Embryonic facial prominence (tissue), 1 donor: ENCODE data around the gene CYB5D1.

Experiments
- DNase-seq: peaks from one replicate; pipeline ENCODE4 v3.0.0-alpha.2; 2016; ENCODE audit errors: extremely low spot score

Gene CYB5D1

DNA sequence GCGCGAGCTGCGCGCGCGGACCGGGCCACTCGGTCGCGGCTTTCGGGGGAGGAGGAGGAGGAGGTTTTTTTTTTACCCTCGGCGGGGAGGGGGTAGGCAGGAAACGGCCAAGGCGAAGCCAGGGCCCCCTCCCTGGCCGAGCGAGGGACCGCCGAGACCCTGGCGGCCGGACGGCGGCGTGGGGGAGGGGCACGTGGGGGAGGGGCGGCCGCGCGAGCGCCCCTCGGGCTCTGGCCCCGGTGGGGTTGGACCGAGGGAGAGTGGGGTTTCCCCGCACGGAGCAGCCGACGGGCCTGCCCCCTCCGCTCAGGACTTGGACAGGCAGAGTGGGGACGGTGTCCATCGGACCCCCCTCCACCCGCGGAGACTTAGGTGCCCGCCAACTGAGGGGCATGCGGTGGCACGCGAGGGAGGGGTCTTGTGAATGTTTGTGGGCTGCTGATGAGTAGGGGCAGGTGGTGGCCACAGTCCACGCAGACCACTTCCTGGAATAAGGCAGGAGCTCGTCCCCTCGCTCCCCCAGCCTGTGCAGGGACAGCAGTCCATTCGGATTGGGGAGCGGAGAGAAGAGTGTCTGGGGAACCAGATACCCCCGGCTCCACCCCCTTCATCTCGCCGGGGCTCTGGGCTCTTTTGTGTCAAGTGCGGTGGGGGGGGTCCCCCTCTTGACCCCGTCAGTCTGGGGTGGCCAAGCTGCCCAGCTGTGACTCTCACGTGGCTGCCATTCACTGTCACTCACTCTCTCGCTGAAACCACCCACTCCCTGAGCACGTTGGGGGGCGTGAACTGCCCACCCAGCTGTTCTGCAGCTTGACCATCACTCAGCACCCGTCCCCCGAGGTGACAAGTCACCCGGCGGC, 27.8 kb downstream of the CYB5D1 start:
- no peak for DNase-seq

DNA sequence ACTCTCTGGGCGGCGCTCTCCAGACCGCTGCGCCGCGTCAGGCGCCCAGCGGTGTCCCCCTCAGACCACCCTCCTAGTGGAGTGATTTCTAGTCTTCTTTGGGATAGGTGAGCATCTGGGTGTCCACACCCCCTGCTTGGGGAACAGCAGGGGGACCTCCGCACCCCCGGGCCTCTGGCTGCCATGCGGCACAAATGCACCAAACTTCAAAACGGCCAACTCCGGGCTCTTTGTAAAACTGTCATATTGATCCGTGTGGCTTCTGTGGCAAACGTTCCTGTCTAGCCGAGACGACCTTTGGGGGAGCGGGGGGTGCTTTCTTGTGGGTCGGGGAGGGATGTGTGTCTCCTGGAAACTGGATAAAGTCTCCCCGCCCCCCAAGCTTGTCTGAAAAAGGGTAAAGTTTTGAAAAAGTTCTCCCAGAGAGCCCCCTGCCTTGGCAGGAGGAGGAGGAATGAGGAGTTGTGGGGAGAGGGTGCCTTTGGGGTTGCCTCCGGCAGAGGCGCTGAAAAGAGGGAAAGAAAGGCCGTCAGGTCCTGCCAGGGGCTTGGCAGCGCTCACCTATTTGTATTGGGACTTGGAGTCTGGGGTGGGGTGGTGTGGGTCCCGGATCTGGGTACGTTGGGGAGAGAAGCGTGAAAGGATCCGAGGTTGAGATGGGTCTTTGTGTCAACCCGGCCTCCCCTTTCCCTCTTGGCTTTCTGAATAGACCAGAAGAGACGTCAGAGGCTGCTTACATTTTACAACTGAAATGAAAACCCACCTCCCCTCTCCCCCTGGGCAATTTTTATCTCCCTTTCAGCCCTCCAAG, 28.6 kb downstream of the CYB5D1 start:
- DNase-seq, result peak; percentile 53

DNA sequence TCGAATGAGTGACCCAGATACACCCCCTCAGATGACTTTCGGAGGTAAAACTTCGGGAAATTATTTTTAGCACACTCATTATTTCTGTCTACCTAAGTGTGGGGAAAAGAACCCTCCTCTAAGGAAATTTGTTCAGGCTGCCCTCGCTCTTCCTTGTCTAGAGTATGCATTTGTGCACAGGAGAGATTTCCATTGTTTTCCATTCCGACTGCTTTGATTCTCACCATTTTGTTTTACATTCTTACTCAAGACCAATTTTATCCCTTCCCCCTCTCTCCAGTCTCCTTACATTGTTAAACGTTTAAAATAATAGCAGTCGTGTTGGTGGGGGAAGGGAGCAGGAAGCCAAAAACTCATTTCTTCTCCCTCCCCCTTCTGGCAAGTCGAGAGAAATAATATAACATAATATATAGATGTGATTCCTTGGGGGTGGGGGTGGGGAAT, 29.3 kb downstream of the CYB5D1 start:
- no peak for DNase-seq

DNA sequence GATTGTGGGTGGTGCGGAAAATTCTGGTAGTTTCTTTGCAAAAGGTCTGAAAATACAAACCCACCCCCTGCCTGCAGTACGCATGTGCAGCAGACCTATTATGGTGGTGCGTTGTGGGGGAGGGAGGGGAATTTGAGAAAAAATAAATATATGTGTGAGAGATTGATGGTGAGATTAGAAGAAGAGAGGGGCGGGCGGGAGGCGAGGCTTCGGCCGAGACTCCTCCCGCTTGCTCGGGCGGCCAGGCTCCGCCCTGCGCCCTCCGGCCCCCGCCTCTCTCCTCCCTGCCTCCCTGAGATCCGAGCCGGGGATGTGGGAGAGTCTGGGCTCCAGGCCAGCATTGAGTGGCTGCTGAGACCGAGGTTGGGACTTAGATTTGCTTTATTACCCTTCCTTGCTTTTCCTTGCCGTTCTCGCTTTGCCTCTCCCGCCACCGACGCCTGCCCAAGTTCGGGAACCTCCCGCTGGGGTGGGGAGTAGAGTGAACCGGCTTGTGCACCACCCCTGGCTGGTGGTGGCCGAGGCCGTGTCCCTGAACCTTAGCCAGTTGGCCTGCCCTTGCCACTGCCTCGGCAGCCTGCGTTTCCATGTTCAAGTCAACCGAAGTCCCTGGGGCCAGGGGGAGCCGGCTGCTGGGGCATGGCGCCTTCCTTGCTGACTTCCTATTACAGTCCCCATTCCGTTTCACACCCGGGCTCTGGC, 29.8 kb downstream of the CYB5D1 start:
- peak; percentile 97 for DNase-seq

DNA sequence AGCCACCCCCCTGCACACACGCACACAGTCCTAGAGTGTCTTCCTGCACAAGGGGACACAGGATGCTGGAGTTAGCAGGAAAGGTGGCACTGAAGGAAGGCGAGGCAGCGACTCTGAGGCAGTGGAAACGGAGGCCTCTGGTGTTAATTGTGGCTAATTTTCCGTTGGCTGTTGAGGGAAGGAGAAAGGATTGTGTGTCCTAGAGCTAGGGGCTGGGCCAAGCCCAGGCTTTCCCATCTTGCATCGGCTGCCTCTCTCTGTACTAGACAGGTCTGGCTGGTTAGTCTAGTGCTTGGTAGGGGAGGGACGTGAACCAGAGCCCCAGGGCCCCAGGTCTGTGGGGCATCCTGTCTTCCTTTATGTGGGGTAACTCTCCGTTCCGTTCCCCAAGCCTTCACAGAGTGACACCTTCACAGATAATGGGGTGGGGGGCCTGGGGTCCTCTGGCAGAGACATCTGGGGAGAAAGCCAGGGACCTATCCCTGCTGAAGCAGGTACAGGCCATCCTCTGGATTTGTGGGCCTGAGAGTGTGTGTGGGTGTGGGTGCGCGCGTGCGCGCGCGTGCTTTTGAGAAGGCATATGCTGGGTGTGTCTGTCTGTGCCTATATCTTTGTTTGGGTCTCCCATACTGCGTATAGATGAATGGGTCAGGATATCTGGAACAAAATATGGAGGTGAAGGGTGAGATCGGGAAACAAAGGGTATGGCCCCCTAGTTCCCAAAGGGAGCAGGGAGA, 30.5 kb downstream of the CYB5D1 start, which contains the start of gene CHD3:
CHD3 (plus strand) TSS at position 606 of the 737 bp plus-strand sequence. CDS start 212 bp downstream, outside the sequence.
- DNase-seq, result peak; percentile 52

DNA sequence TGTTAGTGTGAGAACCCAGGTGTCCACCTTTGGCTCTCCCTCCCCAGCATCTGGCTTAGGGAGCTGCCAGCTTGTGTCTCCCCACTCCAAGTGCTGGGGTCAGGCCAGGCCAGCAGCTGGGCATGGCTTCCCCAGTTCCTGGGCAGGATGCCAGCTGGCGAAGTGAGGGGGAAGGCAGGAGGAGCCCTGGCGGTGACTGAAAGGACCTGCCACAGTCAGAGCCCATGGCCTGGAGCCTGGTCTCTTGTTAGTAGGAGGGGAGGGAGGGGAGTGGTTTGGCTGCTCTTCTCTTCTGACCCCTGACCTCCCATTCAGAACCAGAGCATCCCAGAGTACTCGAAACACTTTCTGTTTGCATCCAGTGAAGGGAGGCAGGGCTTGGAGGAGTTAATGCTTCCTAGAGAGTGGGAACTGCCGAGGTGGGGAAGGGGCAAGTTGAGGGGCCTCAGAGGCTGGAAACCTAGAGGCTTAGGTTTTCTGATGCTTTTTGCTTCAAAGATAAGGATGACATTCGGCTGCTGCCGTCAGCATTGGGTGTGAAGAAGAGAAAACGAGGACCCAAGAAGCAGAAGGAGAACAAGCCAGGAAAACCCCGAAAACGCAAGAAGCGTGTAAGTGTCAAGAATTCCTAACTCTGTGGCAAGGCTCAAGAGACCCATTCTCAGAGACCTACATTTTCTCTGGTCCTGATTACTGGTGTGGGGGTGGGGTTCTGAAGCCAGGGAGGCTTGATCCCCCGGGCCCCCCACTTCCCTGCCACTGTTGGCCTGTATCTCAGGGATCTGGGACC, 31.6 kb downstream of the CYB5D1 start:
- peak; percentile 34 for DNase-seq

DNA sequence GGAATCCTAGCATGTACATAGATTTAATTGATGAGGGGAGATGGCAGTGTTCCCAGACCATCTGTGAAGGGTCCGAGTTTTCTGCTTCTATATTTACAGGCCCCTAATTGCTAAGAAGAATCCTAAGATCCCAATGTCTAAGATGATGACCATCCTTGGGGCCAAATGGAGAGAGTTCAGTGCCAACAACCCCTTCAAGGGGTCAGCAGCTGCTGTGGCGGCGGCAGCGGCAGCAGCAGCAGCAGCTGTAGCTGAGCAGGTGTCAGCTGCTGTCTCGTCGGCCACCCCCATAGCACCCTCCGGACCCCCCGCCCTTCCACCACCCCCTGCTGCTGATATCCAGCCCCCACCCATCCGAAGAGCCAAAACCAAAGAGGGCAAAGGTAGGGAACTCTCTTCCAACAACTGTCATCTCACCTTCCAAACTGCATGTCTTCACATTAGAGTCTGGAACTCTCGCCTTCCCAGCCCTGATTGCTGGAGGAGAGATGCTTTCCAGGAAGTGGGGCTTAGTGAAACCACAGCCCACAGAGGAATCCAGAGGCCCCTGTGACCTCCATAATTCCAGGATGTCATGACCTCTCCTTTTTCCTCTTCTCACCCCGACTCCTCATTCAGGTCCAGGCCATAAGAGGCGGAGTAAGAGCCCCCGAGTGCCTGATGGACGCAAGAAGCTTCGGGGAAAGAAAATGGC, 35.5 kb downstream of the CYB5D1 start:
- no peak for DNase-seq

DNA sequence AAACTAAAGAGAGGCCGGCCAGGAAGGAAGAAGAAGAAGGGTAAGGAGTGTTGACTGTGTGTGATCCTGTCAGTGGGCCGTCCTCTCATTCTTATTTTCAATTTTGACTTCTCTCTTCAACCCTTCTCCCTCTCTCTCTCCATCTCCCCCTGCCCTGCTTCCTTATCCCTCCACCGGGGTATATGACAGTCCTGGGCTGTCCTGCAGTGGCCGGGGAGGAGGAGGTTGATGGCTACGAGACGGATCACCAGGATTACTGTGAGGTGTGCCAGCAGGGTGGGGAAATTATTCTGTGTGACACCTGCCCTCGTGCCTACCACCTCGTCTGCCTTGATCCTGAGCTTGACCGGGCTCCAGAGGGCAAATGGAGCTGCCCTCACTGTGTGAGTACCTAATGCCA, 36.4 kb downstream of the CYB5D1 start:
- DNase-seq, result no peak

DNA sequence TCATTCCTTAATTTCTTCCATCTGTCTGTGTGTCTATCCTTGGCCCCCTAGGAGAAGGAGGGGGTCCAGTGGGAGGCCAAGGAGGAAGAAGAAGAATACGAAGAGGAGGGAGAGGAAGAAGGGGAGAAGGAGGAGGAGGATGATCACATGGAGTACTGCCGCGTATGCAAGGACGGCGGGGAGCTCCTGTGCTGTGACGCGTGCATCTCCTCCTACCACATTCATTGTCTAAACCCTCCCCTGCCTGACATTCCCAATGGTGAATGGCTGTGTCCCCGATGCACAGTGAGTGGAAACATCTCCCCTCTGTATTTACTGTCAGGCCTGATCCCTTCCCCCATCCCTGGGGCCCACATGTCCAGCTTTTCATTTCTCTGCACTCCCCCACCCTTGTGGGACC, 37.1 kb downstream of the CYB5D1 start:
- no peak for DNase-seq

DNA sequence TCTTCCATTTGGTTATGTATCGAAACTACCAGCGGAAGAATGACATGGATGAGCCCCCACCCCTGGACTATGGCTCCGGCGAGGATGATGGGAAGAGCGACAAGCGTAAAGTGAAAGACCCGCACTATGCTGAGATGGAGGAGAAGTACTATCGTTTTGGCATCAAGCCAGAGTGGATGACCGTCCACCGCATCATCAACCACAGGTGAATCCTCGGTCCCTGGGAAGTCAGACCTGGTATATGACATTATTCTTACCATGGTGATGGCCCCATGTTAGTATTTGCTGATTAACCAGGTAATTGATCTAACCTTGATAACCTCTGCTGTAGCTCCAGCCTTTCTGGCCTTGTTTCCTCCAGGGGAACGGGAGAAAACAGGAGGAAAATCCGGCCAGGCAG, 39.3 kb downstream of the CYB5D1 start:
- DNase-seq, result no peak

DNA sequence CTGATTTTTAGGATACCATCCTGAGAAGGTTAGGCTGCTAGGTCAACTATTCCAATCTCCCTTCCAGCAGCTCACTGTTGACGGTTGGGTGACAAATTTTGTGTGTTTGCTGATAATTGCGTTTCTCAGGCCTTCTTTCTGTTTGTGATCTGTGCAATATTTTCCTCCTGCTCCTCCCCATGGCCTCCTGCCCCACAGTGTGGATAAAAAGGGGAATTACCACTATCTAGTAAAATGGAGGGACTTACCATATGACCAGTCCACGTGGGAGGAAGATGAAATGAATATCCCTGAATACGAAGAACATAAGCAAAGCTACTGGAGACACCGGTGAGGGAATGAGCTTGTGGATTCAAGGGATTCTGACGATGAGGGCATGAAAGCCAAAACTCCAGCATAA, 40.0 kb downstream of the CYB5D1 start:
- DNase-seq, result no peak

DNA sequence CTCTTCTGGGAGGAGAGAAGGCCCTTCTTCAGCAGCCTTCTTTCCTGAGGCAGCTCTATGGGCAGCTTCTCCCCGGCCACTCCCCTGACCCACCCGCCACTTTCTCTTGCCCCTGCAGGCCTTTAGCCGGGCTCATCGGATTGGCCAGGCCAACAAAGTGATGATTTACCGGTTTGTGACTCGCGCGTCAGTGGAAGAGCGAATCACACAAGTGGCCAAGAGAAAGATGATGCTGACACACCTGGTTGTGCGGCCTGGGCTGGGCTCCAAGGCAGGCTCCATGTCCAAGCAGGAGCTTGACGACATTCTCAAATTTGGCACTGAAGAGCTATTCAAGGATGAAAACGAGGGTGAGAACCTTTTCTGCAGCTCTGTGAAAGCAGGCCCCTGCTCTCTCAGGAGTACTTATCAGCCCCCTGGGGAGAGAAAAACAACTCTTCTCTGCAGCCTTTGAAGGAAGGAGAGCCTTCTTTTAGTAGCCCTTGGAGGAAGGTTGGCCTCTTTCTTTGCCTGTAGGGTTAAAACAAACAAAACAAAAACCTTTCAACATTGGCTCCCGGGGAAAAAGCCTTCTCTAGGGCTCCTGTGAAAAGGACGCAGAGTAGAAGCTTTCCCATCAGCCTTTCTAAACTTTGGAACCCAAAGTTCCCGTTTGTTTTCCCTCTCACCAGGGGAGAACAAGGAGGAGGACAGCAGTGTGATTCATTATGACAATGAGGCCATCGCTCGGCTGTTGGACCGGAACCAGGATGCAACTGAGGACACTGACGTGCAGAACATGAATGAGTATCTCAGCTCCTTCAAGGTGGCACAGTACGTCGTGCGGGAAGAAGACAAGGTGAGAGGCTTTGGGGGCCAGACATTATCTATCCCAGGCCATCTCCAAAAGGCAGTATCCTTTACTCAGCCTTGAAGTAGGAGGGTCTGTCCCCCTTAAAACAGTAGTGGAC, 45.6 kb downstream of the CYB5D1 start:
- DNase-seq, result no peak

DNA sequence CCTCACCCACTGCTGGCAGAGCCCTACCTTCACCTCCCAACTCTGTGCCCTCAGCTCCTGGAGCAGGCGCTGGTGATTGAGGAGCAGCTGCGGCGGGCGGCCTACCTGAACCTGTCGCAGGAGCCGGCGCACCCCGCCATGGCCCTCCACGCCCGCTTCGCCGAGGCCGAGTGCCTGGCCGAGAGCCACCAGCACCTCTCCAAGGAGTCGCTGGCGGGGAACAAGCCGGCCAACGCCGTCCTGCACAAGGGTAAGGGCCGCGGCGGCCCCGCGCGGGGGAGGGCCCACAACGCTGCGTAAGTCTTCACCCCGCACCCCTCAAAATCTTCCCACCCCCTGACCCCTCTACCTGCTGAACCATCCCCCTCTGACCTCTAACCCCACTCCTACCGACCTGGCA, 51.3 kb downstream of the CYB5D1 start:
- DNase-seq, result no peak

DNA sequence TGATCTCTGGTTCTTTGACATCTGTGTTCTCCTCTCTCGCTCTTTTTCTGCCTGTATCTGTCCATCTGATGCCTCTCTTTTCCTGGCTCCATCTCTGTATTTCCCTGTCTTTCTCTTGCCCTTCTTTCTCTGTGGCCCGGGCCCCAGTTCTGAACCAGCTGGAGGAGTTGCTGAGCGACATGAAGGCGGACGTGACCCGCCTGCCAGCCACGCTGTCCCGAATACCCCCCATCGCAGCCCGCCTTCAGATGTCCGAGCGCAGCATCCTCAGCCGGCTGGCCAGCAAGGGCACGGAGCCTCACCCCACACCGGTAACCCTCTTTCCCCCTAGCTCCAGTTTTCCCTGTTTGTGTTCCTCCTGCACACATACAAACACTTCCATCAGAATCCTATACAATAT, 52.5 kb downstream of the CYB5D1 start:
- DNase-seq, result no peak

DNA sequence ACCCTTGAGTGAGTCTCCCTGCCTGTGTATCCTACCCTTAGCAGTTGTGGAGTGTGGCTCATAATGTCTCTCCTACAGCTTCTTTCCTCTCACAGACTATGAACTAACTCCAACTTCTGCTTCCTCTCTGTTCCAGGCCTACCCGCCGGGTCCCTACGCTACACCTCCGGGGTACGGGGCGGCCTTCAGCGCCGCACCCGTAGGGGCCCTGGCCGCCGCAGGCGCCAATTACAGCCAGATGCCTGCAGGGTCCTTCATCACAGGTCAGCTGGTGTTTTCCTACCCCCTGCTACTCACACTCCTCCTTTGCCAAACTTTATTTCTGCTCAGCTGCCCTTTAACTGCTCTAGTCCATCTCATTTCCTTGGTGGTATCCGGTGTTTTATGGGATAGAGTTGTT, 52.9 kb downstream of the CYB5D1 start:
- no peak for DNase-seq

DNA sequence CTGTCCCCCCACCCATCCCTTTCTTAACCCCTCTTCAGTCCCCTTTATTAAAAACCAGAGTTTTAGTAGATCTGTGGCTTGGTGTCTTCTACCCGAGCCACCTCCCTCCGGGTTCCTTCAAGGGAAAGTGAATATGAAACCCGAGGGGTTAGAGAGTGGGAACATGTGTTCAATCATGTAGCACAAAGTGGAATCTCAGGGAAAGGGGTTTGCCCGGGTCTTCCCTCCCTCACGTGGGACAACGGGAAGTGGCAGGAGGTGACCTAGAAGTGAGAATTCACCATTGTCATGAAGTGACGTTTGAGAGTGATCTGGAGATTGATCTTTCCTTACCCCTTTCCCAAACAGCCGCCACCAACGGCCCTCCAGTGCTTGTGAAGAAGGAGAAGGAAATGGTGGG, 53.3 kb downstream of the CYB5D1 start:
- DNase-seq, result no peak
